Gastroesophageal sphincter (tissue), 3 donors: ENCODE data around the gene SPATA18.

ENCODE experiments used
- CTCF ChIP-seq, 4 experiments: fragments of 200-600 bp in 2 of 4; fragments of 450-650 bp in 2 of 4; sonication (generic) in 1 of 4; IDR thresholded peaks; one replicate each; pipeline ENCODE4 v1.5.1; 2017 to 2019; ENCODE audit warnings: antibody characterized with exemption in 4 of 4, mild to moderate bottlenecking in 2 of 4, moderate library complexity in 2 of 4
- EP300 ChIP-seq: sonication (generic); formaldehyde crosslinking; IDR thresholded peaks from one replicate; pipeline ENCODE4 v1.6.1; 2017; ENCODE audit warnings: antibody characterized with exemption, mild to moderate bottlenecking
- POLR2A ChIP-seq, 2 donors: fragments of 450-650 bp; IDR thresholded peaks; one replicate each; pipeline ENCODE4 v1.6.1; 2017; ENCODE audit warnings: antibody characterized with exemption in 2 of 2, mild to moderate bottlenecking in 2 of 2, moderate library complexity in 1 of 2

DNA sequence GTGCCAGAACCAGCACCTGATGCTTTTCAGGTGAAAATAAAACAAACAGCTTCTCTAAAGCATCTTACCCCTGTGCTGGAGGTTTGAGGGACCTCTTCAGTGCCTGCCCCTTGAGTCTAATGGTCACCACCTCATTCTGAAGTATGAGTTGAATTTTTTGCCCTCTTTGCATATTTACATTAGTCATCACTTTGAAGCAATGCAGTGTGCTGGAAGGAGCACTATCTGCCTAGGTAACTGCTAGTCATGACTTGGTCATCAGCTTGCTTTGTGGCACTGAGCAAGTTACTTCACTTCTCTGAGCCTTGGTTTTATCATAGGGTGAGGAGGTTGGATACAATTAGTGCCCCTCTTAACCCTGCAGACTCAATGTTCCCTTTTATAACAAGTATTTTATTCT lies 44.9 kb downstream of the SPATA18 start:
- TF ChIP-seq CTCF (IDR thresholded peaks at IDR 0.05) (no peak), POLR2A (IDR thresholded peaks at IDR 0.05) (no peak), EP300 (no peak)
